HepG2 (cell line): ENCODE data around the gene CTRB2. TPM values are rescaled to one million over a fixed set of nuclear protein-coding genes. Genes with fewer than 3 reads are reported as not detected.

ENCODE experiments used
- AGO2 ChIP-seq: fragments of 200-400 bp; formaldehyde crosslinking; optimal IDR thresholded peaks from 2 replicates; pipeline ENCODE3; 2017; ENCODE audit warnings: mild to moderate bottlenecking, low read depth, low read length, moderate library complexity
- CEBPG ChIP-seq: IDR thresholded peaks from 2 replicates; pipeline ENCODE4 v1.6.1; 2016
- ELF4 ChIP-seq: sonication (generic); formaldehyde crosslinking; IDR thresholded peaks from 2 replicates; pipeline ENCODE4 v1.5.0; 2020; ENCODE audit warnings: missing genetic modification reagents, mild to moderate bottlenecking, moderate library complexity, borderline replicate concordance
- MTA1 ChIP-seq: sonication (generic); formaldehyde crosslinking; IDR thresholded peaks from 2 replicates; pipeline ENCODE4 v1.4.0; 2020; ENCODE audit warnings: missing genetic modification reagents, mild to moderate bottlenecking, borderline replicate concordance
- ONECUT2 ChIP-seq: sonication (generic); formaldehyde crosslinking; IDR thresholded peaks from 2 replicates; pipeline ENCODE4 v1.4.0; 2020; ENCODE audit warnings: missing genetic modification reagents
- PTBP1 ChIP-seq: fragments of 200-400 bp; formaldehyde crosslinking; IDR thresholded peaks from 2 replicates; pipeline ENCODE4 v1.6.1; 2018; ENCODE audit warnings: low read length, low read depth; ENCODE audit not compliant: poor library complexity, severe bottlenecking
- SP1 ChIP-seq, 2 experiments: fragments of 450-650 bp in 1 of 2; sonication (generic) in 1 of 2; formaldehyde crosslinking in 1 of 2; IDR thresholded peaks; 2 replicates each; pipeline versions ENCODE4 v1.4.0 to v1.6.1; 2016 to 2020; ENCODE audit warnings: missing genetic modification reagents in 1 of 2
- SUZ12 ChIP-seq: fragments of 150-350 bp; IDR thresholded peaks from 2 replicates; pipeline ENCODE4 v1.6.1; 2014; ENCODE audit warnings: low read depth, low read length
- XBP1 ChIP-seq: sonication (generic); formaldehyde crosslinking; IDR thresholded peaks from 2 replicates; pipeline ENCODE4 v1.5.0; 2020; ENCODE audit warnings: missing genetic modification reagents
- ZFX ChIP-seq: sonication (generic); formaldehyde crosslinking; IDR thresholded peaks from 2 replicates; pipeline ENCODE4 v1.4.0; 2020; ENCODE audit warnings: mild to moderate bottlenecking, low read depth, missing genetic modification reagents, moderate library complexity
- ZNF503 ChIP-seq: sonication (generic); formaldehyde crosslinking; IDR thresholded peaks from 2 replicates; pipeline ENCODE4 v1.4.0; 2020; ENCODE audit warnings: missing genetic modification reagents
- ZXDC ChIP-seq: sonication (generic); formaldehyde crosslinking; IDR thresholded peaks from 2 replicates; pipeline ENCODE4 v1.5.0; 2020; ENCODE audit warnings: mild to moderate bottlenecking, missing genetic modification reagents
- polyA plus RNA-seq, 8 experiments: library from polyadenylated mRNA; depleted of rRNA in 3 of 8; stranded (reverse) in 7 of 8; unstranded in 1 of 8; fragments of >200 nt; fragmentation: Illumina TruSeq in 4 of 8; extraction: Trizol in 4 of 8; gene quantifications; 2 replicates each; pipeline versions ENCODE4 v1.2.1 to v1.2.3, GENCODE V29; 2011 to 2016; ENCODE audit warnings: low read depth in 4 of 8, missing spikeins in 1 of 8, mixed read lengths in 1 of 8; ENCODE audit not compliant: insufficient read depth in 1 of 8
- total RNA-seq, 5 experiments: library from RNA; depleted of rRNA; stranded (reverse); fragments of >200 nt; fragmentation: Illumina TruSeq; extraction: Trizol; gene quantifications; 2 replicates each; pipeline ENCODE4 v1.2.3, GENCODE V29; 2016; ENCODE audit warnings: low read depth in 1 of 5
- TF ChIP-seq, protein P1 (sequence below): sonication (generic); formaldehyde crosslinking; IDR thresholded peaks from 2 replicates; pipeline ENCODE4 v1.4.0; 2020; ENCODE audit warnings: mild to moderate bottlenecking, missing genetic modification reagents
- TF ChIP-seq, protein P2 (sequence below): sonication (generic); formaldehyde crosslinking; IDR thresholded peaks from 2 replicates; pipeline ENCODE4 v1.4.0; 2020; ENCODE audit warnings: mild to moderate bottlenecking, missing genetic modification reagents, borderline replicate concordance
- TF ChIP-seq, protein P3 (sequence below): IDR thresholded peaks from 2 replicates; pipeline ENCODE4 v1.6.1; 2016; ENCODE audit warnings: low read depth, borderline replicate concordance

CTRB2 gene
- total and polyA plus RNA-seq, 2 of the 13 experiments (the other 11 are each of a cell fraction or from before 2014, with no cell fraction given) = 0.13 TPM; not detected in 1

DNA sequence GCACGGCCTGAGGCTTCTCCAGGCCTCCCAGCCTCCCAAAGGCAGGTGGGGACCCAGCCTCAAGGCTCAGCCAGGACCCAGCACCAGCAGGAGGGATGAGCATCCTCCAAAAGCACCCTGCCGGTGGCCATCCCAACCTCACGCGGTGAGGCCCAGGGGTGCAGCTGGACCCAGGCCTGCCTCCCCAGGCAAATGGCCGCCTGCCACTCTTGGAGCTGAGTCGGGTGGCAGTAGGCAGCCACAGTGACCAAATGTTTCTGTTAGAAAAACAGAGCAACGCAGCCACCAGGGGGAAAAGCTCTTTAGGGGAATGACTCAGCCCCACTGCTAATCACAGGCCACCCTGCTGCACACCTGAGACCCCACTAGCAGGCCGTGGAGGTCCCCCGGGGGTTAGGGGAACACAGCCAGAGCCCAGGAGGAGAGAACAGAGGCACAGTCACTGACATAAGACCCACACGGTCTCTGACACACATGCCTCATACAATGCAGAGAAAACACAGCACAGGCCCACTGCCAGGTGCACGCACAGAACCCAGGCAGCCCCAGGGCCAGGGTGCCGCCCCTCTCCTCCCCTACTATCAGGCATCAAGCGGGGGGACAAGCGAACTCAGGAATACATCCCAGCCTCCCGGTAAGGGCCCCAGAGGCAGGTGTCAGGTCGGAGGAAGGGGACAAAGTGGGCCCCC, 32.0 kb upstream of the CTRB2 start (continued):
- TF ChIP-seq ONECUT2 (CRISPR knock-in tag) = no peak
- TF ChIP-seq, protein P1, sequence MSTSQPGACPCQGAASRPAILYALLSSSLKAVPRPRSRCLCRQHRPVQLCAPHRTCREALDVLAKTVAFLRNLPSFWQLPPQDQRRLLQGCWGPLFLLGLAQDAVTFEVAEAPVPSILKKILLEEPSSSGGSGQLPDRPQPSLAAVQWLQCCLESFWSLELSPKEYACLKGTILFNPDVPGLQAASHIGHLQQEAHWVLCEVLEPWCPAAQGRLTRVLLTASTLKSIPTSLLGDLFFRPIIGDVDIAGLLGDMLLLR (CRISPR knock-in tag) = no peak
- no peak for TF ChIP-seq XBP1 (CRISPR knock-in tag)
- no peak for TF ChIP-seq ZNF503
- no peak for TF ChIP-seq PTBP1
- peak; percentile 27 for TF ChIP-seq AGO2
- no peak for TF ChIP-seq CEBPG (CRISPR knock-in tag)
- TF ChIP-seq MTA1 (CRISPR knock-in tag) = no peak
- no peak for TF ChIP-seq ZXDC (CRISPR knock-in tag)
- no peak for TF ChIP-seq SP1 (IDR thresholded peaks at IDR 0.05)
- TF ChIP-seq SP1 (CRISPR knock-in tag; IDR thresholded peaks at IDR 0.05) = no peak
- 0 out of 2 replicates have a peak, but pooled peaks have one; percentile 14 for TF ChIP-seq ZFX
- TF ChIP-seq, protein P2, sequence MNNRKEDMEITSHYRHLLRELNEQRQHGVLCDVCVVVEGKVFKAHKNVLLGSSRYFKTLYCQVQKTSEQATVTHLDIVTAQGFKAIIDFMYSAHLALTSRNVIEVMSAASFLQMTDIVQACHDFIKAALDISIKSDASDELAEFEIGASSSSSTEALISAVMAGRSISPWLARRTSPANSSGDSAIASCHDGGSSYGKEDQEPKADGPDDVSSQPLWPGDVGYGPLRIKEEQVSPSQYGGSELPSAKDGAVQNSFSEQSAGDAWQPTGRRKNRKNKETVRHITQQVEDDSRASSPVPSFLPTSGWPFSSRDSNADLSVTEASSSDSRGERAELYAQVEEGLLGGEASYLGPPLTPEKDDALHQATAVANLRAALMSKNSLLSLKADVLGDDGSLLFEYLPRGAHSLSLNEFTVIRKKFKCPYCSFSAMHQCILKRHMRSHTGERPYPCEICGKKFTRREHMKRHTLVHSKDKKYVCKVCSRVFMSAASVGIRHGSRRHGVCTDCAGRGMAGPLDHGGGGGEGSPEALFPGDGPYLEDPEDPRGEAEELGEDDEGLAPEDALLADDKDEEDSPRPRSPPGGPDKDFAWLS (CRISPR knock-in tag) = no peak
- no peak for TF ChIP-seq SUZ12
- TF ChIP-seq, protein P3, sequence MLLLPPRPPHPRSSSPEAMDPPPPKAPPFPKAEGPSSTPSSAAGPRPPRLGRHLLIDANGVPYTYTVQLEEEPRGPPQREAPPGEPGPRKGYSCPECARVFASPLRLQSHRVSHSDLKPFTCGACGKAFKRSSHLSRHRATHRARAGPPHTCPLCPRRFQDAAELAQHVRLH (CRISPR knock-in tag) = no peak
- no peak for TF ChIP-seq ELF4
